ENCODE data around the gene EIF3K.

GRCh38 chr19:38678891-38679494, 60.0 kb downstream of the EIF3K start:
- TF ChIP-seq CTCF (IDR thresholded peaks at IDR 0.05) (no peak), EP300 (IDR thresholded peaks at IDR 0.05) (no peak)

Measured in tibial nerve (tissue), 4 donors.